ENCODE results near the gene TSPAN9.

TSPAN9 gene

DNA sequence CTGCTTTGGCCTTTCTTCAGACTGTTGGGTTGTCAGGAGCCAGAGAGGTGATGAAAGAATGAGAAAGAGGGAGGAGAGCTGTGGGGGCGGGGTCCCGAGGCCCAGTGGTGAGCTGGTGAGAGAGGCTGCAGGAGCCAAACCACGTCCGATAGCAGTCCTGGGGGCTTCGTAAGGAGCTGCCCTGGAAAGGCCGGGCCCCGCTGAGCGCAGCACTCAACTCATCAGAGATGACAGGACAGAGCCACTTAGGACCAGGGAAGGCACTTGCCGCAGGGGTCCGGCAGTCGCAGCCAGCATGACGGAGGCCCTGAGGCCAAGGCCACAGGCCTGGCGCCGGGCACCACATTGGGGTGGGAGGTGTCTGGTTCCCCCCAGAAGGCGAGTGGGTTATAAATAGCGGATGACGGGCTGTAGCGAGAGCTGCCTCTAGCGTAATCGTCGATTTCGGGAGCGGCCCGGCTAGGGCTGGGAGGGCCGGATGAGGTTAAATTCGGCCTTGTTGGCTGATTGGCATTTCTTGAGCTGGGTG, 179.0 kb downstream of the TSPAN9 start:
- no peak for DNase-seq

DNA sequence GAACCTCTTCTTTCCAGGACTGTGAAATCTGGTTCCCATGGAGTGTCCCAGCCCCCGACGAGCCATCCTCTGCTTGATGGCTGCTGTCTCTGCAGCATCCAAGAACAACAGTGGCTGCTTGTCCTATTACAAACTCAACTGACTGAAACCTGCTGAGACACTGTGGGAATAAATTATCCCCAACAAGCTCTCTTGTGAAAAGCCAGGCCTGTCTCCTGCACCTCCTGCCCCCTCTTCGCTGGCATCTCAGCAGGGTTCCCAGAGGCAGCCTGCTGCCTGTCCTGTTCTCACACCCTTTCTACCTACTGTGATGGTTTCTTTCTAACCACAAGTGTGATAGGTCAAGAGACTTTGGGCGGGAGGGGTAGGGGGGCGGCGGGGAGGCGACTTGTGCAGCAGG, 180.2 kb downstream of the TSPAN9 start:
- DNase-seq, result no peak

DNA sequence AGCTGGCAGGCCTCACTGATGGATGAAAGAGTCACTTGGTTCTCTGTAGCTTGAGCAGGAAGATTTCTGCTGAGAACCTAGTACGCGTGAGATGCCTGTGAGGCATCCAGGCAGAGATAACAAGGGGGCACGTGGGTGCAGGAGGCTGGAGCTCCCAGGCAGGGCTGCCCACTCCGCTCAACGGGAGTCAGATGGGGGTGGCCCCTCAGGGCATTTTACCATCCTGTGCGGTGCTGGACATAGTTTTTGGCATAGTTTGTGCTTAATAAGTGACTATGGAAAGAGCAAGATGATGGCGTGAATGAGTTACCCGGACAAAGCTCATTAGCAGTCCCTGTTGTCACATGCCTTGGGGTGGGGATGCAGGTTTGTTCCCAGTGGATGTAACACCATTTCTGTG, 182.8 kb downstream of the TSPAN9 start:
- DNase-seq, result no peak

DNA sequence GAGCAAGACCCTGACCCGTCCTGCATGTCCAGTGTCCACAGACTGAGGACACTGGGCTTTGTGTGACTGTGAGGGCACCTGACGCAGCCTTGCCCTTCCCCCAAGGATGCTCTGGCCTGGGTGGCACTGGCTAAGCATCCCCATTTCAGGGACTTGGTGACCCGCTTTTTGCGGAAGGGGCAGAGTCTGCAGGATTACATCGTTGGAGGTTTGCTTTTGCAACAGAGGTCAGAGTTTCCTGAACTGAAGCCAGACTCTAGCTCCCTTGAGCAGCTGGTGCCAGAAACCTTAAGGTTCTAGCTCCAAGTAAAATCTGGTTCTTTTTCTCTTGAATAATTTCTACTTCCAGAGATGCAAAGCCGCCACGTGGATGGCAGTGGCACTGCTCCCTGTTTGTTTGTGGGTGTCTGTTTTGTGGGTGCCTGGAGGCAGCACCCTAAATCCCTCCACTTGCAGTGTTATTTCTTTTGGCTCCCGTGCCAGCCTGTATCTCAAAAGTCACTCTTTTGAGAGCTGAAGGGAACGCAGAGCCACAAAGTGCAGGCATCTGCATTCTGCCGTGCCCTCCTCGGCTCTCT, 184.7 kb downstream of the TSPAN9 start:
- no peak for DNase-seq

DNA sequence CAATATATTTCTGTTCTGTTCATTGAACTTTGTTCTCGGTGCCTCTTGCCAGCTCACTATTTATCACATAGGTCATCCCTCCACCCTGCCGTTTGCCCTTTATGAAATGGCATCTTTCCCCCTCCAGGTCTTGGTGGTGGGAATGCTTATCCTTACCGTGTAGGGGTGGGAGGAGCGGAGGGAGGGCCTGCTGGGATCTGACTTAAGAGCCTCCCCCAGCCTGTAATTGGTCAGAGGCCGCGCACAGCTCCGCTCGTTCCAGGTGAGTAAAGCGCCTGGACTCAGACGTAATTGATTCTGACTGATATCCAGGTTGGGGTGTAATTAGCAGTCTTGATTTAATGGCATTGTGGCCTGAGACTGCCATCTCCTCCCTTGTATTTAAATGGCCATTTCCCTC, 185.3 kb downstream of the TSPAN9 start:
- DNase-seq, result no peak

DNA sequence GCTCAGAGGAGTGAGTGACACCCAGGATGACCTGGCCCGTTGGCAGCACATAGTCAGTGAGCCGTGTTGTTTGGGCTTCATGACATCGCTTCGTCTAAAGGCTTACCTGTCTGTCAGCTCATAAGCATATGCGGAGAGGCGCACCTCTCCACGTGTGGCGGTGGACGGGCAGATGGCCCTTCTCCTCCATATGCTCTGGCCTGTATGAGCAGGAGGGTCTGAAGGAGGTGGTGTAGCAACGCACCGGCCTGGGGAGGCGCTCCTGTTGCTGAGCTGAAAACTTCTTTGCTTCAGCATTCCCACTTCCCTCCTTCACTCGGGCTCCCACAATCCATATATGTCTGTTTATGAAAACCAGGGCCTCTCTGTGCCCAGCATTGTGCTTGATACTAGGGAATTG, 186.1 kb downstream of the TSPAN9 start:
- no peak for DNase-seq

DNA sequence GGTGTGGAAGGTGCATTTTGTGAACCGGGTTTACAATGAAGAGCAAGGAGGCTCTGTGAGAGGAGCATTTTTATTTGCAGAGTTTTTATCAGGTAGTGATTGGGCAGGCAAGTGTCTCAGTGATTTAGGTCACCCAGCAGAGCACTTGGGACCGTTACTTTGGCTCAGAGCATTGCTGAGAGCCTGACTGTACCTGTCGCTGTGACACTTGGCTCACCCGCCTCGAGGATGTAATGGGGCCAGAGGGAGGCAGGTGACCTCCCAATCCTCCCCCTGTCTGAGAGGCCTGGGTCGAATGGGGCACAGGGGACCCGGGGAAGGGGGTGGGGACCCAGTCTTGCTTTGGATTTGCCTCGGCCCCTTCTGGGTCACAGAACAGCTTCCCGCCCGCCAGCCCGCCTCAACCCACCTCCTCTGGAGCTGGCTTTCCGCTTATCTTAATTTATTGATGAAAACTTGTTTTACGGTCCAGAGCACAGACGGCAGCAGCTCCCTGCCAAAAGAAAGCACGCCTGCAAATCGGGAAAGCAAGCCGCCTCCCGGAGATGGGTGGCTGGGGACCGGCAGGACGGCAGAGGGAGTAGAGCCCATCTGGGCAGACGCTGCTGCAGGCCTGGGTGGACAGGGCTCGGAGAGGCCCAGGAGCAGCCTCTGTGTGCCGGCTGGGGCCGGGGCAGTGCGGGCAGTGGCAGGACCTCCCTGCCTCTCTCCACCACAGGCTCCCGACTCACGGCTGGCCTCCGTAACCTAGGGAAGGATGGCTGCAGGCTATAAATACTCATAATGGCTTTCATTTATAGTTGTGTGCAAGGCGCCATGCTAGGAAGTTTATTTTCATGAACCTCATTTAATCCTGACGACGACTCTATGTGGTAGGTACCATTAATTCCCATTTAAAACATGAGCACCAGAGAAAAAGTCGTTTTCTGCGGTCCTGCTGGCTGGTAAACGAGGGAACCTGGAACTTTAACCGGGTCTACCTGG, 187.1 kb downstream of the TSPAN9 start:
- no peak for DNase-seq

DNA sequence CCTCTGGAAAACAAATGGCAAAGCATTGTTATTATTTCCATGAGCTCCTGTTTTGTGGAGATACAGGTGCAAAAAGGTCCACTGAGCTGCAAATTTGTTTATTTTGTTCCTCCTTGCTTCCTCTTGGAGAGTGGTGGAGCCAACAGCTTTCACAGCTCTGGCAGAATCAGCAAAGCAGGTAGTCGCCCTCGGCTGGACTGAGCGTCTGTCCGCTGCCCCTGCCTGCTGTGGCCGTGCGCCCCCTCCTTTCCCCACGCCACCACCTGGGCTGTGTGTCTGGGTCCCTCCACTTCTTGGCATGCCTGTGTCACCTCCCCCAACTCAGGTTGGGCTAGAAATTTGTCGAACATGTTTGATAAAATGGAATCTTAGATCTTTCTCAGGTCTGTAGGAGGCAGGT, 188.2 kb downstream of the TSPAN9 start:
- no peak for DNase-seq

DNA sequence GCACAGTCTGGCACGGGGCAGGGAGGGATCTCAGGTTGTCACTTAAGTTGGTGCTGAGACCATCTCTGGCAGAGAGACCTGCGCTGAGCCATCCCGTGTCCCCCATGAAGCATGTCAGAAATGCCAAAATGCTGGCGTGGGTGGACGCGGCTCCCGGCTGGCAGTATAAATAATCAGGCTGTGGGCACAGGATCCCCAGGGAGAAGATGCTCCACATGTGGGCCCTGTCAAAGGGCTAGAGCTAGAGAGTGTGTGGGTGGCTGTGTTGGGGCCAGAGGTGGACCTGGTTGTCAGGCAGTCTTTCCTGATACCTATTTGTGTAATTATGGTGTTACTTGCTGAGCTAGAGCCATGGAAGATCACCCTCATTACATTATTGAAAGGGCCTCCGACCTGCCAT, 189.5 kb downstream of the TSPAN9 start:
- DNase-seq, result no peak

DNA sequence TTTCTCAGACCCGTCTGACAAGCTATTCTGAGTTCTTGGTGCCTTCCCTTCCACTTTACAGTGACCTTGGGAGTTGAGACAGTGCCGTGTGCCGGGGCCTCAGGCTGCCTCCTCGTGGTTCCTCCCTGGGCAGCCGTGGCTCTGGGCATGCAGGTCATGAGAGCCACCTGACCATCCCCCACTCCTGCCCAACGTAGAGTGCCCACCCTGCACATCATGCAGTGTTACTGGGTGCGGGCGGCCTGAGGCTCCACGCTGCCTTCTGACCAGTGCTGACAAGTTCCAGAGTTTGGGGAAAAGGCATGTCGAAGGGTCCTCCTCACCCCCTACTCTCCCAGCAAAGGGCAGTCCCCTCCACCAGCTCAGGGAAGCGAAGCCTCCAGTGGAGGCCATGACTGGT, 190.5 kb downstream of the TSPAN9 start:
- DNase-seq, result no peak

DNA sequence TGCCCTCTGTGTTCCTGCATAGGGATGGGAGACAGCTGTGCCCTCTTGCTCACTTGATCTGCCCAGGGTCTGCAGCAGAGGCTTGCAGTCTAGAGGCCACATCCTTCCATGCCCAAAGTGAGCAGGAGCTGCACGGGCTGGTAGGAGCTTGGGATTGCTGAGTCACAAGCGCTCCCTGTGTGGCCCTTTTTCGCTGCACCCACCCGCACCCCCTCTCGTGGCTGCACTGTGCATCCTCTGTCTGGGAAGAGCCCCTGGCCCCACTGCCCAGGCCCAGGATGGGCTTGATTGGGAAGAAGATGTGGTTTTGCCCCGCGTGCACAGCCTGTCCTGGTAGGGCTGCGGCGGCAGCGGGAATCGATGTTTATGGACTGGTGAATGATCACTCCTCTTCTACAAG, 192.4 kb downstream of the TSPAN9 start:
- no peak for DNase-seq

DNA sequence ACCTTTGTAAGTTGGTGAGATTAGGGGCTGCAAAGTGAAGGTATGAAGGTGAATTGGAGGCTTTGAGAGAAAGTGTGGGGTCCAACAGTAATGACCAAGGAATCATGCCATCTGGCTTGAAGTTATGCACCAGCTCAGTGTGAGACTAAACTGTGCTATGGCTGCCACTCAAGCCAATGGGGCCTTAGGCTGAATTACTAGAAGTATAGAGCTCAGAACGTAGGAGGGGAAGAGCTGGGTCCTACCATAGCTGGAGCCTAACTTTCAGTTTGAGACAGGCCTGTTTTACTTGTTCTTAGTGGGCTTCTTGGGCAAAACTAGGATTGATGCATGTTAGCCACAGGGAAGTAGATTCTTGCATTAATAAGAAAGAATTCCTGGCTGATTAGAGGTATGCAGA, 194.0 kb downstream of the TSPAN9 start:
- DNase-seq, result no peak

DNA sequence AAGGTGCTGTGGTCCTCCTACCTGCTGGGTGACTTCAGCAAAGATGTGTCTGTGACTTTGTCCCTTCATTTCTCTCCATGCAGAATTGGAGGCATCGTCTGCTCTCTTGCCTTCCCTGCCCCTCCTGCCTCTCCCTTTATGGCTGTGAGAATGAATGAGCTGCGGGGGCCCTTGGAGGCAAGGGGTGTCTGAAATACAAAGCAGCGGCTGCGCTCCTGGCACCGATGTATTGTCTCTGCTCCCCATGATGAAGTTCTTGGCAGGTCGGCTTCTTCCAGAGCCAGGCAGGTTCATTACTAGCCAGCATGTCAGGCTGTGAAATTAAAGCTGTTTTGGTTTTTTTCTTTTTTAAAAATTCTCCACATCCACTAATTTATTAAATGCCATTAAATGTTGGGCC, 194.5 kb downstream of the TSPAN9 start:
- no peak for DNase-seq

DNA sequence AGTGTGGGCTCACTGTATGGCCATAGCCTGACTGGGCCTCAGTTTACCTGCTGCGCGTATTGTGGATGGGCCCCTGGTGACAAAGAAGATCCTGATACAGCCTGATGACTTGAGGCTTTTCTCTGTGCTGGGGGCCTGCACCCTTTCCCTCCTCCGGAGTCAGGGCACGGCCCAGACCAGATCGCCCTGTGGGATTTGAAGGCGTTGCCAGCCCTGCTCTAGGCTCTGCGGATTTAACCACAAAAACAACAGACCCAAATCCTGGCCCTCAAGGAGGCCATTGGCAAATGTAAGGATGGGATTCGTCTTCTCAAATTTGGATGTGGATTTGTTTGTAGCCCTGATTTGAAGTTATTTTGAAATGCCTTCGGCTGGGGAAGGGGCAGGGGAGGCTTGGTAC, 195.8 kb downstream of the TSPAN9 start:
- DNase-seq, result no peak

DNA sequence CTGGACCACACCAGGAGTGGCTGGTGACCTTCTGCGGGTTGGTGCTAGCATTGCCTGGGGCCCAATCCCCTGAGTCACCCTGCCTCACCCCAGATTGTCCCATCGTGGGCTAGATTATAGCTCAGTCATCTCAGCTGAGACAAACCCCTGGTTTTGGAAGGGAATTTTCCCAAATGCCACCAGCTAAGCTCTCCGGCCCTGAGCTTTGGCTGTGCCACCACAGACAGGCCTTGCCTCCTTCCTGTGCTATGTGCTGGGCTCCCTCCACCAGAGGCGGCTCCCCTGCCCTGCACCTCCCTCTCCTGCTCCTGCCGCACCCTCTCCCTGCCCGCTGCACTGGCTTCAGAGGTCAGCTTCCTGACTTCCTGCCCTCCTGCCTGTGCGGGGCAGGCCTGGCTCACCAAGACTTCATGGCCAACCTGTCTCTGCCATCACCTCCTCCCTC, 196.3 kb downstream of the TSPAN9 start:
- DNase-seq, result no peak

DNA sequence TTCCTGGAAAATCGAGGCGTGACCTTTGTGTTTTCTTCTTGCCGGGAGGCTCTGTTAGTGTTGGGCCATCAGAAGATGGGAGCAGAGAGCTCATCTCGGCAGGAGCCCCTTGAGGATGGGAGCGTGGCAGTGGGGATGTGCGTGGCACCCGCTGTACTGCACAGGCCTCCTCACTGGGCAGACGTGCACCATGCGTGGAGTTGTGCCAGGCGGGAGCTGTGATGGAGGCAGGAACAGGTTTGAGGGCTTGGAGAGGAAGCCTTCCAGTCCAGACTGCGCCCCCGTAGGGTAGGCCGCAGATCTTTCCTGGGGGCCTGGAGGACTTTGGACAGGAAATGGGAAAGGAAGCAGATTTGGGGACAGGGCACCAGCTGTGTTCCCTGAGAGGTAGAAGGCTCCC, 197.5 kb downstream of the TSPAN9 start:
- DNase-seq, result no peak

DNA sequence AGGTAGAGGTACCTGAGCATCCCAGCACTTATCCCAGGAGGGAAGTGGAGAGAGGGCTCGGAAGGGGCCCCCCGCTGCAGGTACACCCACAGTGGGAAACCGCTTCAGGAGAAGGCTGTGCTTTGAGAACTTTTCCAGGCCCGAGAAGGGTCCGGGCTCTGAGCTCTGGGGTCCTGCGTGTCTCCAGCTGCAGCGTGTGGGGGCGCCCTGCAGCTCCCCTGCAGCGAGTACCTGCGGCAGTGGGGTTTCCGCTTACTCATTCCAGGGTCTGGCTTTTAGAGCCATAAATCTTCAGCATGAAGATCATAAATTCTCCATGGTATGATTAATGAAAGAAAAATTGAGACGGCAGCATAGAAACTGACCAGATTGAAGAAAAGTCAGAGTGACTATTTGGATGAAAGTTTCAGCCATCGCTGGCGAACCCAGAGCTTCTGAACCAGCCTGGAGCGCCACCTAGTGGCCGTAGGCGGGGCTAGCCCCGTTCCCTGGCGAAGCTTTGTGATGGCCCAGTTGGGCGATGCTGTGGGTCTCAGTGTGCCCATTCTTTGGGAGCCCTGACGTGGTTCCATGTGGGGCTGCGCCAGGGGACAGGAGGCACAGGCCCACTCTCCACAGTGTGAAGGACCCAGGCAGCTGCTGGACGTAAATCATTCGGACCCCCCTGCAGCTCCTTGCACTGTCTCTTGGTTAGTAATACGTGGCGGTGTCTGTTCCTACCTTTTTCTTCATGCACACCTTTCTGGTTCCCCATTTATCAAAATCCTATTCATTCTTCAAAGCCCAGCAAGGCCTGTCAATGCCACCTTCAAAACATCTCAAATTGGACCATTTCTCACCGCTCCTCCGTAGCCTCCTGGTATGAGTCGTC, 198.2 kb downstream of the TSPAN9 start:
- peak; percentile 56 for DNase-seq

DNA sequence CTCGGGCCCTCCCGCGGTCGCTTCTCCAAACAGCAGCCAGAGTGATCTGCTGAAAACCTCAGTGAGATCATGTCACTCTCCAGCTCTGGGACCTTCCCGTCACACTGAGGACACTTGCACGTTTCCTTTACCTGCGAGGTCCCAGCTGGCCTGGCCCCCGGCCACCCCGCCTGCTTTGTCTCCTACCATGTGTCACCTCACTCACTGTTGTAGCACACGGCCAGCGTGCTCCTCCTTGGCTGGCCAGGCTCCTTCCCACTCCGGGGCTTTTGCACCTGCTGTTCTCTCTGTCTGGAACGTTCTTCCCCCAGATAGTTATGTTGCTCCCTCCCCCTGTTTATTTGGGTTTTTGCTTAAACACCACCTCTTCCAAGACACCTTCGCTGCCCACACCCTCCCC, 199.0 kb downstream of the TSPAN9 start:
- DNase-seq, result no peak

DNA sequence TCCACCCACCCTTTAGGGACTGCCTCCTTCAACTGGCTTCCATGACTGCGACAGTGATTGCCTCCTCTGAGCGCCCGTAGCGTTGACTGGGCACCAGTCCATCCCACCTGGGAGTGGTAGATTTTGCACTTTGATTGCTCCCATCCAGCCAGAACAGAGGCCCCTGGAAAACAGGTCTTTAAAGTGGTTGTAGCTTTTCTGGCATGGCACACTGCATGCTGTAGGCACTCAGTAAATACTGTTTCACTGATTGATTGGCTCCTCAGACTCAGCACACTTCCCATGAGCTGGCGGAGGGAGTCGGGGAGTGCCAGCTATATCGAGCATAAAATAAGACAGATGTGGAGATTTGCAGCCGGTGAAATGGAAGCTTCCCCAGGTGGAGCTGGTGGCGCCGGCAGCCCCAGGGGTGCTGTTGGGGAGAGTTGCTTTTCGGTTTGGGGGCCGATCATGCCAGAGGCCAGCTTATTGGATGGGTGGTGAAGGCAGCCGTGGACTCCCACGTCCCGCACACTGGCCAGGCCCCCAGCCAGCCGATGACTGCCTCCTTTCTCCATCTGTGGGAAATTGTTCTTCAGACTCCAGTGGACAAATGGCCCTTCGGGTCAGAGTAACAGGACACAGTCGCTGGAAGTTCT, 200.2 kb downstream of the TSPAN9 start:
- DNase-seq, result no peak

DNA sequence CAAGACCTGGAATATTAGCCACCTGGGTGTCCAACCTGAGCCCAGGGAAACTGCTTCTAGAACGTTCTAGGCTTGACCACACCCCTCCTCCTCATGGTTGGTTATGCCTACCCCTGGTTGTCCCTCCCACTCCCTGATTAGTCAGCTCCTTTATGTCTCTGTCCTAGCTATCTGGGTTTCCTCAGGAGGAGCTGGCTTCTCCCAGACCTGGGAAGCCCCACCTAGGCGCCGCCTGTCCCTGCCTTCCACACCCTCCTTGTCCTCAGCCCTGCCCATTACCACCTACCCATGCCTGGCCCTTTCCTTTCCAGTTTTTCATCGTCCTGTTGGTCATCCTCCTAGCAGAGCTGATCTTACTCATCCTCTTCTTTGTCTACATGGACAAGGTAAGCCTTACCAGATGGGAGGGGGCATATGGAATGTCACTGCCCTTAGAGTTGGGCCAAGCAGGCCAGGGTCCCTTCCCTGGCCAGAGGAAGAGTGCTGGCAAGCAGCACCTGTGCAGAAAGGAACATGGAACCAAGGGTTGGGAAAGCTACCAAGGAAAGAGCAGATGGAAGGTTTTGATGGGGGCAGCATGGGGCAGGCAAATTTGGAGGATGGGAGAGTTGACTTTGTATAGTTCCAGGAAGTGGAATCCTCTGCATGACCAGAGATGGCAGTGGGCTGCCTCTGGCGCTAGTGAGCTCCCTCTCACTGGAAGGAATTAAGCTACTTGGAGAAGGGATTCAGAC, 201.7 kb downstream of the TSPAN9 start:
- no peak for DNase-seq

DNA sequence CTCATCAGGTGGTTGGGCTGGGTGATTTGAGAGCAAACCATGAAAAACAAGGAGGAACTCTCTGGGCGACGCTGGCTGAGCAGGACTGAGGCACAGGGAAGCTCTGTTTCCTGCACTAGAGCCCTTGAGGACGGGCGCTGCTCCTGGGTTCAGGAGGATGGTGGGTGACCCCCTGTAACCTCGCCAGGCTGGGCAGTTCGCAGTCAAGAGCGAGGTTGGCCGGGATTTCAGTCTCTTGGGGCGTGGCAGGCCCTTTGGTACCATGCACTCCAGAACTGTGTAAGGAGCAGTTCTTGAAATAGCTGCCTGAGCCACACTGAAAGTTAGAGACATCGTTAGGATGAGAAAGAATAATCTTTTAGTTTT, 202.2 kb downstream of the TSPAN9 start:
- no peak for DNase-seq

DNA sequence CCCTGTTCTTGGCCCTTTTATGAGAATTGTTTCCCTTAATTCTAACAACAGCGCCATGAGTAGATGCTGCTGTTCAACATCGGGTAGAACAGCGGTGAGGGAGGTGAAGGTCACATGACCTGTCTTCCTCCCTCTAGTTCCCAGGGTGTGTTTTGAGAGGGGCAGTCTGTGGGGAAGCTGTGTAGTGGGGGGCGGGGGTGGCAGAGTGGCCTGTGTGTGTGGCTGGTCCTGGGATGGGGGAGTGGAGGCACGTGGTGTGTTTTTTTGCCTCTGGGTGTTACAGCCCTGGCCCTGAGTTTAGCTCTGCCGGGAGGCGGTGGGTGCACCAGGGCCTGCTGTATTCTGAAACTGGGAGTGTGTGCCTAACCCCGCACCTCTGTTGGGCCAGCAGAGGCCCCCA, 202.7 kb downstream of the TSPAN9 start:
- DNase-seq, result no peak

Measured in fibroblast of skin of right quadriceps (primary cell).